Loucy (cell line): ENCODE results near the gene ZNF423.

Experiments
- H2AFZ ChIP-seq: fragments of 200-600 bp; sonication (generic); 2 replicates; pipeline ENCODE4 v1.6.0; 2016; ENCODE audit warnings: antibody characterized with exemption, mild to moderate bottlenecking, low read length, moderate library complexity
- H3F3A ChIP-seq: fragments of 200-600 bp; 2 replicates; pipeline ENCODE4 v1.6.0; 2016; ENCODE audit warnings: antibody characterized with exemption, low read depth, mild to moderate bottlenecking
- H3K27me3 ChIP-seq: fragments of 200-600 bp; sonication (generic); 2 replicates; pipeline ENCODE4 v1.6.1; 2014; ENCODE audit warnings: low read length, mild to moderate bottlenecking; ENCODE audit not compliant: insufficient read depth, poor library complexity, severe bottlenecking
- H3K36me3 ChIP-seq: fragments of 200-600 bp; sonication (generic); 2 replicates; pipeline ENCODE4 v1.6.1; 2016; ENCODE audit warnings: low read length; ENCODE audit not compliant: insufficient read depth
- H3K4me1 ChIP-seq: fragments of 200-600 bp; sonication (generic); 2 replicates; pipeline ENCODE4 v1.5.1; 2014; ENCODE audit warnings: low read length, mild to moderate bottlenecking; ENCODE audit not compliant: insufficient read depth, poor library complexity, severe bottlenecking
- H3K4me2 ChIP-seq: fragments of 200-600 bp; sonication (generic); 2 replicates; pipeline ENCODE4 v1.6.0; 2014; ENCODE audit warnings: antibody characterized with exemption, low read length, low read depth, mild to moderate bottlenecking; ENCODE audit not compliant: poor library complexity, severe bottlenecking
- H3K4me3 ChIP-seq: fragments of 200-600 bp; sonication (generic); 2 replicates; pipeline ENCODE4 v1.5.1; 2014; ENCODE audit warnings: low read length, mild to moderate bottlenecking, mixed read lengths; ENCODE audit not compliant: poor library complexity, severe bottlenecking
- H3K79me2 ChIP-seq: fragments of 200-600 bp; sonication (generic); 2 replicates; pipeline ENCODE4 v1.6.1; 2014; ENCODE audit warnings: low read length; ENCODE audit not compliant: insufficient read depth
- H3K9ac ChIP-seq: fragments of 200-600 bp; sonication (generic); 2 replicates; pipeline ENCODE4 v1.6.0; 2014; ENCODE audit warnings: mild to moderate bottlenecking, low read depth, low read length, moderate library complexity; ENCODE audit not compliant: poor library complexity, severe bottlenecking
- H3K9me2 ChIP-seq: fragments of 200-600 bp; sonication (generic); replicated peaks from 2 replicates; pipeline ENCODE4 v1.6.1; 2016; ENCODE audit warnings: low read depth, low read length, mixed read lengths
- H3K9me3 ChIP-seq: fragments of 200-600 bp; sonication (generic); 2 replicates; pipeline ENCODE4 v1.6.1; 2014; ENCODE audit warnings: mild to moderate bottlenecking, antibody characterized with exemption, low read length, low read depth; ENCODE audit not compliant: insufficient read depth
- H4K20me1 ChIP-seq: fragments of 200-600 bp; sonication (generic); 2 replicates; pipeline ENCODE4 v1.6.0; 2014; ENCODE audit warnings: antibody characterized with exemption, low read length, mild to moderate bottlenecking; ENCODE audit not compliant: insufficient read depth, poor library complexity, severe bottlenecking
- CTCF ChIP-seq: fragments of 200-600 bp; sonication (generic); conservative IDR thresholded peaks from 2 replicates; pipeline ENCODE4 v1.5.1; 2014; ENCODE audit warnings: mild to moderate bottlenecking, antibody characterized with exemption, low read length
- EZH2phosphoT487 ChIP-seq: fragments of 200-600 bp; IDR thresholded peaks from 2 replicates; pipeline ENCODE4 v1.6.1; 2018; ENCODE audit warnings: antibody characterized with exemption, mild to moderate bottlenecking, moderate library complexity, borderline replicate concordance

ZNF423 gene

GRCh38 chr16:49723310-49723709 is 132.6 kb downstream of the ZNF423 start:
- Histone ChIP-seq H3K36me3 (no peaks in the 10 kb centered on the region), H3K9me3 (no peaks in the 10 kb centered on the region), H3F3A (no peaks in the 10 kb centered on the region), H3K4me1 (no peaks in the 10 kb centered on the region), H3K79me2 (no peaks in the 10 kb centered on the region), H3K4me3 (no peak overlapping the region), H3K9ac (no peak overlapping the region), H3K9me2 (no peaks in the 10 kb centered on the region), H3K27me3 (no peaks in the 10 kb centered on the region), H2AFZ (no peak overlapping the region), H4K20me1 (no peaks in the 10 kb centered on the region), H3K4me2 (no peak overlapping the region)
- TF ChIP-seq CTCF (no peak), EZH2phosphoT487 (no peak)

GRCh38 chr16:49720225-49720624 is 135.7 kb downstream of the ZNF423 start:
- no peak overlapping the region for H2AFZ ChIP-seq
- no peak for TF ChIP-seq EZH2phosphoT487
- no peak for TF ChIP-seq CTCF
- H3K27me3 ChIP-seq, result no peaks in the 10 kb centered on the region
- H3K36me3 ChIP-seq, result no peaks in the 10 kb centered on the region
- no peak overlapping the region for H3K4me2 ChIP-seq
- no peaks in the 10 kb centered on the region for H3F3A ChIP-seq
- H3K9me2 ChIP-seq, result no peaks in the 10 kb centered on the region
- H3K9ac ChIP-seq, result no peak overlapping the region
- no peak overlapping the region for H3K4me3 ChIP-seq
- no peaks in the 10 kb centered on the region for H4K20me1 ChIP-seq
- no peaks in the 10 kb centered on the region for H3K9me3 ChIP-seq
- no peaks in the 10 kb centered on the region for H3K79me2 ChIP-seq
- H3K4me1 ChIP-seq, result no peaks in the 10 kb centered on the region

GRCh38 chr16:49717689-49718088 is 138.2 kb downstream of the ZNF423 start:
- Histone ChIP-seq H3F3A (no peaks in the 10 kb centered on the region), H2AFZ (no peak overlapping the region), H3K4me2 (no peak overlapping the region), H3K4me1 (no peaks in the 10 kb centered on the region), H3K79me2 (no peaks in the 10 kb centered on the region), H3K9ac (no peak overlapping the region), H3K9me3 (no peaks in the 10 kb centered on the region), H4K20me1 (no peaks in the 10 kb centered on the region), H3K9me2 (no peaks in the 10 kb centered on the region), H3K36me3 (no peaks in the 10 kb centered on the region), H3K27me3 (no peaks in the 10 kb centered on the region), H3K4me3 (no peak overlapping the region)
- no peak for TF ChIP-seq EZH2phosphoT487
- no peak for TF ChIP-seq CTCF
